ENCODE data around the gene NADSYN1.

The NADSYN1 gene

GRCh38 chr11:71496421-71496820, 43.4 kb downstream of the NADSYN1 start:
- Histone ChIP-seq H3K9me3 (ENCODE audit: control insufficient read depth, insufficient read depth, low read length) (no peaks in the 10 kb centered on the region), H3K4me3 (ENCODE audit: low read length) (no peak overlapping the region), H3K27ac (ENCODE audit: low read depth, low read length) (no peak overlapping the region), H4K20me1 (ENCODE audit: control insufficient read depth, insufficient read depth, low read depth, low read length) (no peaks in the 10 kb centered on the region), H3F3A (ENCODE audit: control insufficient read depth, insufficient read depth) (no peaks in the 10 kb centered on the region), H3K36me3 (ENCODE audit: control insufficient read depth, low read length) (peaks cover 47% of the 10 kb centered on the region), H3K4me1 (ENCODE audit: control insufficient read depth, low read length) (no peaks in the 10 kb centered on the region), H3K79me2 (ENCODE audit: control insufficient read depth, low read length) (no peaks in the 10 kb centered on the region), H3K4me2 (ENCODE audit: low read length) (no peak overlapping the region), H3K9me2 (replicated peaks; ENCODE audit: control insufficient read depth, low read length) (no peaks in the 10 kb centered on the region), H3K27me3 (ENCODE audit: control insufficient read depth, low read length) (no peaks in the 10 kb centered on the region)
- no peak for TF ChIP-seq EZH2phosphoT487 (IDR thresholded peaks at IDR 0.05; ENCODE audit: borderline replicate concordance, low read length)
- TF ChIP-seq, protein P1, sequence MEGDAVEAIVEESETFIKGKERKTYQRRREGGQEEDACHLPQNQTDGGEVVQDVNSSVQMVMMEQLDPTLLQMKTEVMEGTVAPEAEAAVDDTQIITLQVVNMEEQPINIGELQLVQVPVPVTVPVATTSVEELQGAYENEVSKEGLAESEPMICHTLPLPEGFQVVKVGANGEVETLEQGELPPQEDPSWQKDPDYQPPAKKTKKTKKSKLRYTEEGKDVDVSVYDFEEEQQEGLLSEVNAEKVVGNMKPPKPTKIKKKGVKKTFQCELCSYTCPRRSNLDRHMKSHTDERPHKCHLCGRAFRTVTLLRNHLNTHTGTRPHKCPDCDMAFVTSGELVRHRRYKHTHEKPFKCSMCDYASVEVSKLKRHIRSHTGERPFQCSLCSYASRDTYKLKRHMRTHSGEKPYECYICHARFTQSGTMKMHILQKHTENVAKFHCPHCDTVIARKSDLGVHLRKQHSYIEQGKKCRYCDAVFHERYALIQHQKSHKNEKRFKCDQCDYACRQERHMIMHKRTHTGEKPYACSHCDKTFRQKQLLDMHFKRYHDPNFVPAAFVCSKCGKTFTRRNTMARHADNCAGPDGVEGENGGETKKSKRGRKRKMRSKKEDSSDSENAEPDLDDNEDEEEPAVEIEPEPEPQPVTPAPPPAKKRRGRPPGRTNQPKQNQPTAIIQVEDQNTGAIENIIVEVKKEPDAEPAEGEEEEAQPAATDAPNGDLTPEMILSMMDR (IDR thresholded peaks at IDR 0.05; ENCODE audit: low read depth, low read length, poor library complexity, severe bottlenecking) = no peak

DNA sequence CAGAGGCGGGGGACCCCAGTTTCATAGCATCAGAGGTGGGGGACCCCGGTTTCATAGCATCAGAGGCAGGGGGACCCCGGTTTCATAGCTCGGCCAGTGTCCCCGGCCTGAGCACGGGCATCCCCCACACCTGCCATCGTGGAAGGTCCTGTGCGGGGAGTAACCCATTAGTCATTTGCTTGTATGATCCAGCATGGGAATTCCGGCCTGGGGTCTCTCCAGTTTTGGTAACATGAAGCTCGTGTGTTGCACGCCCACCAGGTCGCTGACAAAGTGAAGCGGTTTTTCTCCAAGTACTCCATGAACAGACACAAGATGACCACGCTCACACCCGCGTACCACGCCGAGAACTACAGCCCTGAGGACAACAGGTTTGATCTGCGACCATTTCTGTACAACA, 45.1 kb downstream of the NADSYN1 start:
- TF ChIP-seq, protein P1 (IDR thresholded peaks at IDR 0.05; ENCODE audit: low read depth, low read length, poor library complexity, severe bottlenecking) = no peak
- TF ChIP-seq EZH2phosphoT487 (IDR thresholded peaks at IDR 0.05; ENCODE audit: borderline replicate concordance, low read length) = no peak
- no peaks in the 10 kb centered on the region for H3K4me1 ChIP-seq (ENCODE audit: control insufficient read depth, low read length)
- H3K9me2 ChIP-seq (replicated peaks; ENCODE audit: control insufficient read depth, low read length) = no peaks in the 10 kb centered on the region
- no peaks in the 10 kb centered on the region for H3K27me3 ChIP-seq (ENCODE audit: control insufficient read depth, low read length)
- no peaks in the 10 kb centered on the region for H3F3A ChIP-seq (ENCODE audit: control insufficient read depth, insufficient read depth)
- no peak overlapping the region for H3K4me2 ChIP-seq (ENCODE audit: low read length)
- no peak overlapping the region for H3K4me3 ChIP-seq (ENCODE audit: low read length)
- H3K27ac ChIP-seq (ENCODE audit: low read depth, low read length) = no peak overlapping the region
- H3K79me2 ChIP-seq (ENCODE audit: control insufficient read depth, low read length) = no peaks in the 10 kb centered on the region
- H3K9me3 ChIP-seq (ENCODE audit: control insufficient read depth, insufficient read depth, low read length) = no peaks in the 10 kb centered on the region
- no peaks in the 10 kb centered on the region for H4K20me1 ChIP-seq (ENCODE audit: control insufficient read depth, insufficient read depth, low read depth, low read length)
- peaks cover 47% of the 10 kb centered on the region for H3K36me3 ChIP-seq (ENCODE audit: control insufficient read depth, low read length)

DNA sequence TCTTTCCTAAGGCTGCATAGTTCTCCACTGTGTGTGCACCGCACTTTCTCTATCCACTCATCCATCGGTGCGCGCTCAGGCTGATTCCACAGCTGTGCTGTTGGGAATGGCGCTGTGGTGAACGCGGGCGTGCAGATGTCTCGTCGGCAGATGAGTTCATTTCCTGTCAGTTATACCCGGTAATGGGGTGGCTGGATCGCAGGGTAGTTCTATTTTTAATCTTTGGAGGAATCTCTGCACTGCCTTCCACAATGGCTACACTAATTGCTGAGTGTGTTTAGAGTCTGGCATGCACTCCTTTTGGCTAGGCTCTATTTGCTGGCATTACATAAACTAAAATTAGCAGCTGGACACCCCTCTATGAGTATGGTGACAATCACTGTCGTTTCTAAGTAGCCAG, 46.1 kb downstream of the NADSYN1 start:
- TF ChIP-seq, protein P1 (IDR thresholded peaks at IDR 0.05; ENCODE audit: low read depth, low read length, poor library complexity, severe bottlenecking) = no peak
- no peak for TF ChIP-seq EZH2phosphoT487 (IDR thresholded peaks at IDR 0.05; ENCODE audit: borderline replicate concordance, low read length)
- Histone ChIP-seq H3K27me3 (ENCODE audit: control insufficient read depth, low read length) (no peaks in the 10 kb centered on the region), H3K9me2 (replicated peaks; ENCODE audit: control insufficient read depth, low read length) (no peaks in the 10 kb centered on the region), H3K4me1 (ENCODE audit: control insufficient read depth, low read length) (no peaks in the 10 kb centered on the region), H3K27ac (ENCODE audit: low read depth, low read length) (no peak overlapping the region), H3K9me3 (ENCODE audit: control insufficient read depth, insufficient read depth, low read length) (no peaks in the 10 kb centered on the region), H3K36me3 (ENCODE audit: control insufficient read depth, low read length) (peaks cover 46% of the 10 kb centered on the region), H3K4me2 (ENCODE audit: low read length) (no peak overlapping the region), H4K20me1 (ENCODE audit: control insufficient read depth, insufficient read depth, low read depth, low read length) (no peaks in the 10 kb centered on the region), H3K4me3 (ENCODE audit: low read length) (no peak overlapping the region), H3F3A (ENCODE audit: control insufficient read depth, insufficient read depth) (no peaks in the 10 kb centered on the region), H3K79me2 (ENCODE audit: control insufficient read depth, low read length) (no peaks in the 10 kb centered on the region)

DNA sequence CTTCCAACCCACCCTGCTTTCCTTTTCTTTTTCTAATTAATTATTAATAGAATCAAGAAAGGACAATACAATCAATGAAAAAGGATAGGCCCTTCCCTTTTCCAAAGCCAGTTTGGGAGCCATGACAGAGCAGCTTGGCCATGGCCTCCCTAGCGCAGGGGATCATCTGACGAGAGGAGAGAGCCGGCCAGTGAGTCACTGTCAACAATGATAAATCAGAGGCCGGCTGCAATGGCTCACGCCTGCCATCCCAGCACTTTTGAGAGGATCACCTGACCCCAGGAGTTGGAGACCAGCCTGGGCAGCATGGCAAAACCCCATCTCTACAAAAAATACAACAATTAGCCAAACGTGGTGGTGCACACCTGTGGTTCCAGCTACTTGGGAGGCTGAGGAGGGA, 46.5 kb downstream of the NADSYN1 start:
- TF ChIP-seq EZH2phosphoT487 (IDR thresholded peaks at IDR 0.05; ENCODE audit: borderline replicate concordance, low read length) = no peak
- TF ChIP-seq, protein P1 (IDR thresholded peaks at IDR 0.05; ENCODE audit: low read depth, low read length, poor library complexity, severe bottlenecking) = no peak
- Histone ChIP-seq H4K20me1 (ENCODE audit: control insufficient read depth, insufficient read depth, low read depth, low read length) (no peaks in the 10 kb centered on the region), H3K9me2 (replicated peaks; ENCODE audit: control insufficient read depth, low read length) (no peaks in the 10 kb centered on the region), H3K4me1 (ENCODE audit: control insufficient read depth, low read length) (no peaks in the 10 kb centered on the region), H3K79me2 (ENCODE audit: control insufficient read depth, low read length) (no peaks in the 10 kb centered on the region), H3F3A (ENCODE audit: control insufficient read depth, insufficient read depth) (no peaks in the 10 kb centered on the region), H3K9me3 (ENCODE audit: control insufficient read depth, insufficient read depth, low read length) (no peaks in the 10 kb centered on the region), H3K4me3 (ENCODE audit: low read length) (no peak overlapping the region), H3K4me2 (ENCODE audit: low read length) (no peak overlapping the region), H3K27ac (ENCODE audit: low read depth, low read length) (no peak overlapping the region), H3K36me3 (ENCODE audit: control insufficient read depth, low read length) (peaks cover 43% of the 10 kb centered on the region), H3K27me3 (ENCODE audit: control insufficient read depth, low read length) (no peaks in the 10 kb centered on the region)

Data from DOHH2 (cell line).